Stimulated activated naive CD8-positive, alpha-beta T cell treated with anti-CD3 and anti-CD28 coated beads, Interleukin-15, Interleukin-2, amounts not matched to agents 100 U/mL and 50 U/mL, for 24 hours (primary cell): ENCODE measurements around the gene ADAM15.

ENCODE experiments used
- ATAC-seq: fragments of 150-1000 bp; cut with Tn5 transposase; one replicate; pipeline ENCODE4 v1.10.0; 2021
- DNase-seq: peaks from one replicate; pipeline ENCODE4 v3.0.0; 2021

Gene ADAM15

DNA sequence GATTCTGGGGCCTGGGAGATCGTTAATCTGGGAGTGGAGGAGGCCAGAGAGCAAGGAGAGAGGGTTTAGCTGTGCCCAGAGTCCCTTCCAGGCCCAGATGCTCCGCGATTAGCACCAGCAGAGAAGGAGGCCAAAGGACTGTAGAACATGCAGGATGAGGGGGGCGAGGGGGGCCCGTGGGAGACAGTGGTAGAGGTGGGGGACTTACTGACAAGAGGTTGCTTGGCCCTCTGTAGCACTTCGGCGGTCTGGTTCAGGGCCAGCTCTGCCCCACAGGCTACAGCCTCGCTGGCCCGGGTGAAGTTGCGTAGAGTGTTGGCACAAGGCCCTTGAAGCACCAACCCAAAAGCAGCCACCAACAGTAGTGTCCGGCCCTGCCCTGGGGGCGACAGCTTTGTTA is 18.2 kb upstream of the ADAM15 start:
- no peak for ATAC-seq
- no peak for DNase-seq

DNA sequence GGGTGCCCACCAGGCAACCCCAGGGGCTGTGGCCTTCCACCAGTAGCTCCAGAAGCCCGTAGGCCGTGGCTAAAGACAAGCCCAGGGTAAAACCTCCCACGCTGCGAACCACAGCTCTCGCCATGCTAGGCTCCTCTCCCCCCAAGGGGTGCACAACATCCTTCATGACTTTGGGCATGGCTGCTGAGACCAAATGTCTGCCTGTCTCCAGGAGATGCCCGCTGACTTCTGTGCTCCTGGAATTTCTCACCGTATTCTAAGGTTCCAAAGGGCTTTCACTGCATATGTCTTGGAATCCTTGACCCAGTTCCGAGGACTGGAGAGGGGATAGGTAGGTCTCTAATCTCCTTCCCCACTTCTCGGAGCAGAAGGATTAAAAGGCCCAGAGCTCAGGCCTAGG is 17.6 kb upstream of the ADAM15 start, which contains the start of the genes DCST1 and DCST2:
DCST1 (plus strand) TSS at position 301 of the 400 bp plus-strand sequence. CDS start 213 bp downstream, outside the sequence.
DCST2 (minus strand) TSS at position 258 of the 400 bp plus-strand sequence; CDS start at position 178, 80 bp downstream.
- ATAC-seq: no peak

DNA sequence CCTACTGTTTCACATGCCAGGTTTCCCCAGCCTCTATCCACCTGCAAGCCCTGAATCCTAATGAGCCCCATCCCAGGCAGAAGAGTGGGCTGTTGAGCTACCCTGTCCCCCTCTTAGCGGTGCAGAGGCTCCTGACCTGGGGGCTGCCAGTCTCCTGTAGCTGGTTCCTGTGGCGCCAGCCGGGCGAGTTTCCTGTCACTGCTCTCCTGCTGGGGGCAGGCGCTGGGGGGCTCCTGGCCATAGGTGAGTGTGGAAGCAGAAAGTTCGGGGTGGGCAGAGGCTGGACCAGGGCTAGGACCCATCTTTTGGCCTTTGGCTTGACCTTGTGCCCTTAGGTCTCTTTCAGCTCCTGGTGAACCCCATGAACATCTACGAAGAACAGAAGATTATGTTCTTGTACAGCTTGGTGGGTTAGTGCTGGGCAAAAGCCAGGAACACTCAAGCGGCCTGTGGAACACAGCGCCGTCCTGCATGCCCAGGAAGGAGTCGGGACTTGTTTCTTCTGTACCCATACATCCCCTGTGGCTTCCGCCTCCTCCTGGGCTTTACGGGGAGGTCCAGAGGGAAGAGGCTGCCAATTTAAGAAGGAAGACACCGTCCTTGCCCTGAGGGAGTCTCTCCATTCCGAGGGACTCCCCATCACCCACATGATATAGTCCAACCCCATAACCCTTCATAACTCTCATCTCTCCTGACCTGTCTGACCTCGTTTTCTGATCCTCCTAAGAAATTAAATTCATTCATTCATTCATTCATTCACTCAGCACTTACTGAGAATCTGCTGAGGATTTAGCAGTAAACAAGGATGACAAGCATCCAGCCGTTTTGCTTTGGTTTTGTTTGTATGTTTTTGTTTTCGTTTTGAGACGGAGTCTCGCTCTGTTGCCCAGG is 16.6 kb upstream of the ADAM15 start:
- ATAC-seq: no peak

More for the DNA sequence above, 17.6 kb upstream of the ADAM15 start, which contains the start of the genes DCST1 and DCST2:
- DNase-seq: no peak

DNA sequence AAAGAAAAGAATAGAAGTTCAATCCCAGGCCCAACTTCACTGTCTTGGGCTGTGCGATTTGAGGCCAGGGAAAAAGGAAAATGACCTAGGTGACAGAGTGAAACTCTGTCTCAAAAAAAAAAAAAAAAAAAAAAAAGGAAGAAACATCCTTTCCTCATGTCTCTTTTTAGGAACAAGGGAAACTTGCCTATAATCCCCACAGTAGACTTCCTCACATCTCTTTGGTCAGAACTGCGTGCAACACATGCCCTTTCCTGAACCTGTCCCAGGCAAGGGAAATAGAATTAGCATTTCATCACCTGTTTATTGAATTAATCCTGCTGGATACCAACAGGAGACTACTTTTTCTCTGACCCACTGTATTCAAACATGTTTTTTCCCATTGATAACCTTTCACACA is 15.2 kb upstream of the ADAM15 start:
- DNase-seq (no peak), ATAC-seq (no peak)

More for the DNA sequence above, 16.6 kb upstream of the ADAM15 start:
- DNase-seq: no peak

DNA sequence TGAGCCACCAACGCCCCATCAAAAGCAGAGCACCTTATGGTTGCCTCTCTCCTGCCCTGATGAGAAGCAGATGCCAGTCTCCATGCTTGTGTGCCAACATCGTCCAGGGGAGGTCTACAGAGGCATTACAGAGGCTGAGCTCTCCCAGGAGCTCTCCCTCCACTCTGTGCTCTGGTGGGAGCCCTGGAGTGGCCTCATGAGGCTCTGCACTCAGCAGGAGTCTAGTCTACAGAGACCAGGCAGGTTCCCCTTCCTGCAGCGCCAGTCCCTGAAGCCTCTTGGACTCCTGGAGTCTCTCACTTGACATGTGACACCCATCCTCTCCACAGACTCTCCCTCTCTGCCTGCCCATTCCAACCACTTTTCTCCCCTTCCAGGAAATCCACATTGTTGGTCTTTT is 14.1 kb upstream of the ADAM15 start:
- ATAC-seq (no peak), DNase-seq (no peak)

DNA sequence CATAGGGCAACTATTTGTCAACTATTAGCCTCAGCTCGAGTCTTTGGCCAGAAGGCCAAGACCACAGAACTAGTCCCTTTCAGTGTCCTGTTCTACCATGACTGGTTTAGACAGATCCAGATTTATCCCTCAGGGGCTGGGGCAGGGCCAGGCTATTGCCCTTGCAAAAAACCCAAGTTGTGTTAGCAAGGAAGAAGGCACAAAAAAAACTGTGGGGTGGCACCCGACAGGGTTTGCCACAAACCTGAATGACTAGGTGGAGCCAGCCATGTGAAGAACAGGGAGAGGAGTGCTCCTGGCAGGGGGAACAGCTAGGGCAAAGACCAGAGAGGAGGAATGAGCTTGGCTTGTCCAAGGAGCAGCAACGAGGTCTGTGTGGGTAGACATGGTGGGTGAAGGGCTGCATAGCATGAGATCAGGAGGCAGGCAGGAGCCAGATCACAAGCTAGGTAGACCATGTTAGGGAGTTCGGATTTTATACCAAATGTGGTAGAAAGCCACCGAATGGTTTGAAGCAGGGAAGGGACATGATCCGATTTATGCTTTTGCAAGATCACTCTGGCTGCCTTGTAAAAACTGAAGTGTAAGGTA is 13.2 kb upstream of the ADAM15 start:
- no peak for DNase-seq
- no peak for ATAC-seq

DNA sequence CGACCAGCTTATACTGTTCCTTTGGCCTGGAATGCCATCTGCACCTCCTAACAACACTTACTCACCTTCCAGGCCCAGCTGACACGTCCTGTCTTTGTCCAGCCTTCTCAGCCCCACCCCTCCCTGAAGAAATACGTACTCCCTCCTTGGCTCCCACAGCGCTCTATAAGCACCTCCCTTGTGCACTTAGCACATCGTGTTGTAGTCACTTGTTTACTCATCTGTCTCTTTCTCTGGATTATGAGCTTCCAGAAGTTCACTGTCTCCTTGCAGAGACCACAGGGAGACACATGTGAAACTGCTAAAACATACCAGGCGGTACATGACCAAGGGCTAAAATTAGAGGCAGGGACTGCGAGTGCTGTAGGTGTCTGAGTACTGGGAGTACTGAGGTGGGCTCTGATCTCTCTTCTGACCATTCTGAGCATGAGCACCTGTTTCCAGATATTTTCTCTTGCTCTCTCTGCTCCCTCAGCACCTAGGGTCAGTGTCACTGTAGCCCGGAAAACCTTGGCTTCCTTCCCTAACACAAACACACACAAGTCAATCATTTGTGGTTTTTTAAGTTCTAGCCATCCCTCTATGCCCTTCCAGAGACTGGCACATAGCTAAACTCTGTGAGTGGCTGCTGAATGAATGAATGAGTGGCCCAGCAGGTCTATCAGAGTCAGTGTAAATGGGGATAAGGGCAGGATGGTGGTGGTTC is 12.4 kb upstream of the ADAM15 start:
- ATAC-seq: no peak
- no peak for DNase-seq

DNA sequence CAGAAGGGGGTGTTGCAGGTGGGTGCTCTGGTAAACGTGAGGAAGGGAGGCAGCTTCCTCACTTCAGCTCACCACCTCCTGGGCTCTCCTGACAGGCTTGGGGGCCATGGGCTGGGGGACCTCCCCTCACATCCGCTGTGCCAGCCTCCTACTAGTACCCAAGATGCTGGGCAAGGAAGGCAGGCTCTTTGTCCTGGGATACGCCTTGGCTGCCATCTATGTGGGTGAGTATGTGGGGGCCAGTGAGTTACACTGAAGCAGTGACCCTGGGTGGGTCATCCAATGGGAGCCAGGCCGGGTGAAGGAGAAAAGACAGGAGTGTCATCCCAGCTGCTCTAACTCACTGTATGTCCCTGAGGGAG is 11.8 kb upstream of the ADAM15 start:
- no peak for ATAC-seq
- DNase-seq: no peak

DNA sequence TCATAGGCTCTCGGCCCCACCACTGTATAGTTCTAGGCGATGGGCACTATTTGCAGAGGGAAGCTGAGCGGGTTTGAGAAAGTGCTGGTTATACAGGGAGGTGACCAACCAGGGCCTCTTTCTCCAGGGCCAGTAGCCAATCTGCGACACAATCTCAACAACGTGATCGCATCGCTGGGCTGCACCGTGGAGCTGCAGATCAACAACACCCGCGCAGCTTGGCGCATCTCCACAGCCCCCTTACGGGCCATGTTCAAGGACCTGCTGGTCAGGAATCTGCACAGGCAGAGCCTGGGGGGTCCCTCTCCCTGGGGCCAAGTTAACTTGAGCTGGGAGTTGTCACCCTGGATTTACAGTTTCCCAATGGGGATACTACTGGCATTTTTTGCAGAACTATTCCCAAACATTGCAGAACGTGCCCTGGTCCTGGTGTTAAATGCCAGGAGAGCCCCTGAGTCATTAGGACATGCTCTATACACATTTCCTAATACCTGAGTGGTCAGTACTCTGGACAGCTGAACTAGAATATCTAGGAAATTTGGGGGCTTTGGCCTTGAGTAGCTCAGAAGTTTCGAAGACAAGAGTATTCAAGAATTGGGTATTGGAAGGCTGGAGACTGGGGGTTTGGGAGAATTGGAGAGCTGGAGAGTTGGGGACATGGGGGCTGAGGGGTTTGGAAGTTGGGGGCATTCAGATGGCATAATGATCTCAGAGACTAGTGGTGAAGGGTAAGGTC is 10.6 kb upstream of the ADAM15 start:
- ATAC-seq: no peak
- DNase-seq: no peak

DNA sequence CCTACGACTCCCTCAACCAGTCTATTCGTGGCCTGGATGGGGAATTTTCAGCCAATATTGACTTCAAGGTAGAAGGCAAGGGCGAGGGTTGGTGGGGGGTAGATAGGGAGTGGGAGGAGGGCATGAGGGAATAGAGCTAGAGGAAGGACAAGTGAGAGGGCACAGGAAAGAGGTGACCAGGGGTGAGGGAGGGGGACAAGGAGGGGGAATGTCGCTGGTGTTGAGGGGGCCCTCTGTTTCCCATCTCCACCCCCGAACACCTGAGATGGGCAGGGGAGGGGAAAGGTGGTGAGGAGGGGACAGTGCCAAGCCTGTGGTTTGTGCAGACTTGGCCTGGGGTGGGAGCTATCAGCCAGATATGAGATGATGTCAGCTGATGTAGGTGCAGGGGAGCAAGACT is 8.3 kb upstream of the ADAM15 start:
- DNase-seq (no peak), ATAC-seq (no peak)

DNA sequence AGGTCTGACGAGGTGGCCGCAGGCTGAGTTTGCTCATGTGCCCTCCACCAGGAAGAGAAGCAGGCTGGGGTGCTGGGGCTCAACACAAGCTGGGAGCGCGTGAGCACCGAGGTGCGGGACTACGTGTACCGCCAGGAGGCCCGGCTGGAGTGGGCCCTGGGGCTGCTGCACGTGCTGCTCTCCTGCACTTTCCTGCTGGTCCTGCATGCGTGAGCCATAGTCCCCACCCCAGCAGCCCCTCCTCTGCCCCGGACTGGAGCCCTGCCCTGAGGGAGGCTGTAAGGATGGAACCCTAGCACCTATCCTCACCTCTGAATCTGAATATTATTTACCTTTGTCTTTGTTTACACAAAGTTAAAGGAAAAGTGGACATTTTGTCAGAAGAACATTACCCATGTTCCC is 7.8 kb upstream of the ADAM15 start:
- ATAC-seq: no peak

DNA sequence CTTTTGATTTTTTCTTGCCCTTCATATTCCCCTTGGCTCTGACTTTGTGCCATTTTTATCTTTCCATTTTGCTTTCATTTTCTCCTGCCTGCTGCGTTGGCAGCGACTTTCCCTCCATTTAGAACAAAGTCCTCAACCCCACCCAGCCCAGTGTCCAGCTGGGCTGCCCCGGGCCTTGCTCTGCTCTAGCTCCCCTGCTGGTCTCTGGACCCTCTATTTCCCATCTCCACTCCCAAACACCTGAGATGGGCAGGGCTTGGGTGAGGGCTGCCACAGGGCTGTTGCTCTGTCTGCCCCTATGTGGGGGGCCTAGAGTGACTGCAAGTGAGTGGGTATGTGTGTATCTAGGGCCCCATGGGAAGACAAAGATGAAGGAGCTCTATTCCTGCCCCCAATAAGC is 7.3 kb upstream of the ADAM15 start:
- ATAC-seq (no peak), DNase-seq (no peak)

More for the DNA sequence above, 7.8 kb upstream of the ADAM15 start:
- no peak for DNase-seq

DNA sequence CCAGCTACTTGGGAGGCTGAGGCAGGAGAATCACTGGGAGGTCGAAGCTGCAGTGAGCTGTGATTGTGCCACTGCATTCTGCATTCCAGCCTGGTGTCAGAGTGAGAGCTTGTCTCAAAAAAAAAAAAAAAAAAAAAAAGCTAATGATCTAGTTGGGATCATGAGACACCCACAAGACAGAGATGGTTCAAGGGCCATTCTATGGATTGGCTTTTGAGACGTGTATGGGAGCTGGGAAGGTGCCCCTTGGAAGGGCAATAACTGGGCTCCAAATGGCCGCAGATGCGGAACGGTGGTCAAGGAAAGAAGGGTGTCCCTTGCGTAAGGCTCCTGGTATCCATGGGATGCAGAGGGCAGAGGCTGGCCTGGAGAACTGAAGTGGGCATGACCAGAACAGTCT is 6.8 kb upstream of the ADAM15 start:
- DNase-seq: no peak
- ATAC-seq: no peak

DNA sequence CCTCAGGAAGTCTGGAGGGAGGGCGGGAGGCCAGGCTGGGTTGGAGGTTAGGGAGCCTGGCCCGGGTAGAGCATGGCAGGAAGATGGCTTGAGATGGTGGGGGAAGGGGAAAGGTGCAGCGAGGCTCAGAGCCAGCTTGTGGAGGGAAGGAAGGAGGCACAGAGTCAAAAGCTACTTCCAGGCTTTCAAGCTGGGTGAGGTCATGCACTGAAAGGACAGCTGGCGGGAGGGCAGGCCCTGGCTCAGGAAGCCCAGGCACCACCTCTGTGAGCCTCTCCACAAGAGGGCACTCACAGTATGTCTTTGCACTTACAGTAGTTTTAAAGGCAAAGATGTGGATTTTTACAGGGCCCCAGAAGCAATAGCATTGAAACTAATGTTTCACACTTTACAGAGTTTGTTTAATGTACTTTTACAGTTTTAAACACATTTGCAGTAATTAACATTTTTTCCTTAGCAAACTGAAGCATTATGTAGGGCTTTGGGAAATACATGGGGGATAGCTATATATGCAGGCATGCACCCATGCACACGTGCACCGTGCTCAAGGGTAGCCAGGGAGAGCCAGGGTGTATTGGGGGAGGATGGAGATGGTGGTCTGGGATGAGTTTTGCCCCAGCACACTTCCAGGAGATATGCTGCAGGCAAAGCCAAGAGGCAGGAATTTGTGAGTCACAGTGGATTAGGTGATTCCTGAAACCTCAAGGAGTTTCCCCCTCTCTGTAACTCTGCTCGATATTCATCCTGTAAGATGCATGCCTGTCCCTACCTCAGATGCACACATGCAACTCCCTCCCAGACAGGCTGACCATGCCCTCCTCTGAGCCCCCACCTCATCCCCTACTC is 6.1 kb upstream of the ADAM15 start:
- peak; percentile 86 for ATAC-seq
- DNase-seq: peak; percentile 64

DNA sequence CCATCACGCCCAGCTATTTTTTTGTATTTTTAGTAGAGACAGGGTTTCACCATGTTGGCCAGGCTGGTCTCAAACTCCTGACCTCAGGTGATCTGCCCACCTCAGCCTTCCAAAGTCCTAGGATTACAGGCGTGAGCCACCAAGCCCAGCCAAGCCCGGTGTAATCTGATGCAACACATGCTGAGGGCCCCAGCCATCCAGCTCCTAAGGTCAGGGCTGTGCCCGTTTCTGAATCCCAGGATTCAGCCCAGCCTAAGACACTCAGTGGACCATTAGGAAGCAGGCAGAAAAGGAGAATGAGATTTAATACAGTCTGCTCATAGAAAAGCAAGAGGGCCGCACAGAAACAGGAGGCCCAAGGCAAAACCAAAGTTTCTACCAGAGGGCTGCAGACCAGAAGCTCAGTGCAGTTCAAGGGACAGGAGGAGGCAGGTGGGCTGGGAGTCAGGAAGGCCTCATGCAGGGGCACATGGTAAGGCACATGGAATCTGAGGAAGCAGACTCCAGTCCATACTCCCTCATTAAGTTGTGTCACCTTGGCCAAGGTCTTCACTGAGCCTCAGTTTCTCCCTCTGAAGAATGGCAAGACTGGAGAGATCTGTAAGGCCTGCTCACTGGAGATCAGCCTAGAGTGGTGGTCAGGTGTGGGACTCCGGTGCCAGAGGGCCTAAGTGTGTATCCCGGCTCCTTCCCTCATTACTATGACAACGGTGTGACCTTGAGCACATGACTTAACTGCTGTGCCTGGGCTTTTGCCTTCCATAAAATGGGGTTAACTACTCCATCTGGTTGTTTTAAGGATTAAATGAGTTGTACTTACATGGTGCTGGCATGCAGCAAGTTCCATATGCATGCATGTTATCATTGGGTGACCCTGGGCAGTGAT is 2.4 kb upstream of the ADAM15 start:
- no peak for DNase-seq
- ATAC-seq: no peak

DNA sequence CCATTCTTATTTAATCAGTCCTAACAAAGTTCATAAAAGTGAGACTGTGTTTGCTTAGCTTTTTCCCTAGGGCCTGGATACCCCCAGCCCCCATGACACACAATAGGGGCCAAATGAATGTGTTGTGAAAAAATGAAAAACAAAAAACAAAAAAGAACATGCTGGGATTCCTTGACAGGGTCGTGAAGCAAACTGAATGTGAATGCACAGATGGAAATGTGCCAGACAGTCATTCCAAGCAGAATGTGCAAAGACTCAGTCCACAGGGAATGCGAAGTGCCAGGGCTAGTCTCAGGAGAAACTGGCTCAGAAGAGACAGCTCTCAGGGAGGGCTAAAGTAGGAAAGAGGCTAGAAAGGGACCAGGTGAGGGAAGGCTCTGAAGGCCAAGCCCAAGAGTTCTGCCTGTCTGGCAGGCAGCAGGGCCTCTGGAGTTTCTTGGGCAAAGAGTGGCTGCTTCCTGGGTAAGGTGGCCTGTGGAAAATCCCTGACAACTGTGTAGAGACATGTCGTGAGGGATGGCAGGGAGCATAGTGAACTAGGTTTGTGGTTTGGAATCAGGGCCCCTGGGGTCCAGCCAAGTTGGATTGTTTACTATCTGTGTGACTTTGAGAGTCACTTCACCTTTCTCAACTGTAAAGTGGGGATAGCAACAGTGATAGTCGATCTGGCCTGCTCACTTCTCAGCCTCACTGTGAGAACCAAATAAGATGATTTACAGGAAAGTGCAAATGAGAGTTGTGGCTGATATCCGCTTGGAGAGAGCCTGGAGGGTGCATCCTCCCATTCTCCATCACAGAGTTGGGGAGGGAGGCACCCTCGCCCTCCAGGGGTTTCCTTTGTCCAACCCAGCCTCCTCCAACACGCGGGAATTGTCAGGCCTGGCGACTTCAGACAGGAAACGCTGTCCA is 1.2 kb upstream of the ADAM15 start:
- ATAC-seq (no peak), DNase-seq (no peak)

DNA sequence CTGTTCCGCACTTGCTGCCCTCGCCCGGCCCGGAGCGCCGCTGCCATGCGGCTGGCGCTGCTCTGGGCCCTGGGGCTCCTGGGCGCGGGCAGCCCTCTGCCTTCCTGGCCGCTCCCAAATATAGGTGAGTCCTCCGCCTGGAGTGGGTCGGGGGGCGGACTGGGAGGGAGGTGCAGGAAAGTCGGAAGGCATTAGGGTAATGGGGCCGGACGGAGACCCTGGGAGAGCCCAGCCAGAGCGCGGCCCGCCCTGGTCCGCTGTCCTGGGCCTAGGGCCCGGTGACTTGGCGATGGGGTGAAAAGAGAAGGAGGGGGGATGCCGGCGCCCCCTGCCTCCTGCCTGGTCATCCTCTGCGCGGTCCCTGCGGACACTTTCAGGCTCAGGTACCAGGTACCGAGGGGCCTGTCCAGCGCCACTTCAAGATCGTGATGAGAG is 243 bp downstream of the ADAM15 start:
- DNase-seq (no peak), ATAC-seq (no peak)

DNA sequence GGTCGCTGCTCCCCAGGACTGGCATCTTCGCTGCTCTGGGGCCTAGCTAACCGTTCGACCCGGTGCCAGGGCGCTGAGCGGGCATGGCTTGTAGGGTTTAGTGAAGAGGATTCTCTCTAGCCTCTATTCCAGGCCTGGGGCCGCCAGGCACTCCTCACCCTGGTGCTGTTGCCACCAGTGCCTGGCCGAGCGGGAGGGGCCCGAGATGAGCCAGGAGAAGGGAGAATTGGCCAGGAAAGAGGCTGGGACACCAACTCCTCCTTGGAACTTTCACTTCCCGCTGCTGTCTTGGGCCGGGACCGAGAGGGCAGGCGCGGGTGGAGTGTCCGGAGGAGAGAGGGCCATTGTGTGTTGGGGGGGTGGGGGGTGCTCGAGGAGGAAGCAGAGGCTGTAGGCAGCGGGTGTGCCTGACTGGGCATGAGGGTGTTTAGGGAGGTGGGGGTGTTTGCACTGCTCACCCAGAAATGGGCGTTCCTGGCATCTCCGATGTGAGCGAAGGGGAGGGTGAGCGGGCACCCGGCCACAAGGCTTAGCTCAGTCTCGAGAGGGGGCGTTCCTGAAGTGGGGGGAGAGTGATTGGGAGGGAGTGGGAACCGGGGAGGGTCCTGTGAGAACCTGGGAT is 772 bp downstream of the ADAM15 start:
- peak; percentile 48 for ATAC-seq

More for the DNA sequence above, 772 bp downstream of the ADAM15 start:
- DNase-seq: peak; percentile 52
